ENCODE results near the gene RTRAF. TPM values are rescaled to one million over a fixed set of nuclear protein-coding genes. Genes with fewer than 3 reads are reported as not detected.
A peak's percentile ranks its signal among the peaks of the same experiment; 100 is the strongest.

The RTRAF gene
- total RNA-seq, 1 donor from 2014 or later, result 223 TPM

- no peak for DNase-seq (ENCODE audit: low read depth in 2 of 2)
Observed at GRCh38 chr14:52048641-52049204, 59.4 kb downstream of the RTRAF start.

- no peak for DNase-seq (ENCODE audit: low read depth in 2 of 2)
Observed at GRCh38 chr14:52049271-52049670, 59.9 kb downstream of the RTRAF start.

GRCh38 chr14:52049721-52050588 is 60.6 kb downstream of the RTRAF start:
- no peak for DNase-seq (ENCODE audit: low read depth in 2 of 2)

GRCh38 chr14:52051251-52051650 is 61.9 kb downstream of the RTRAF start:
- DNase-seq (ENCODE audit: low read depth in 2 of 2), result no peak

- DNase-seq (ENCODE audit: low read depth in 2 of 2), result no peak
Observed at GRCh38 chr14:52051871-52052270, 62.5 kb downstream of the RTRAF start.

- peak in 1 of 2 donors; percentile 56 for DNase-seq (ENCODE audit: low read depth in 2 of 2)
Observed at GRCh38 chr14:52052288-52052943, 63.1 kb downstream of the RTRAF start.

GRCh38 chr14:52053044-52053443 is 63.7 kb downstream of the RTRAF start:
- no peak for DNase-seq (ENCODE audit: low read depth in 2 of 2)

- no peak for DNase-seq (ENCODE audit: low read depth in 2 of 2)
Observed at GRCh38 chr14:52054678-52055077, 65.3 kb downstream of the RTRAF start.

GRCh38 chr14:52055167-52055566 is 65.8 kb downstream of the RTRAF start:
- DNase-seq (ENCODE audit: low read depth in 2 of 2), result no peak

- DNase-seq (ENCODE audit: low read depth in 2 of 2), result no peak
Observed at GRCh38 chr14:52058341-52058740, 69.0 kb downstream of the RTRAF start.

GRCh38 chr14:52059649-52060048 is 70.3 kb downstream of the RTRAF start:
- DNase-seq (ENCODE audit: low read depth in 2 of 2), result no peak

- DNase-seq (ENCODE audit: low read depth in 2 of 2), result no peak
Observed at GRCh38 chr14:52060080-52060479, 70.7 kb downstream of the RTRAF start.

Other genes starting within 250 kb of the RTRAF start
- gene GNG2, start 128.9 kb upstream of the RTRAF start, total RNA-seq, result 4.6 and 9.4 TPM in 2 replicates
- gene NID2, start 79.5 kb downstream of the RTRAF start, total RNA-seq, result 37.5 and 40.1 TPM in 2 replicates